ENCODE data around the gene PTPN14.

PTPN14 gene

GRCh38 chr1:214427871-214428277 lies 123.5 kb downstream of the PTPN14 start:
- DNase-seq (ENCODE audit: low read depth in 2 of 2), result peak; percentile 25 to 27

GRCh38 chr1:214426426-214426812 lies 125.0 kb downstream of the PTPN14 start:
- no peak for DNase-seq (ENCODE audit: low read depth in 2 of 2)

- no peak for DNase-seq (ENCODE audit: low read depth in 2 of 2)
These were observed 125.5 kb downstream of the PTPN14 start for GRCh38 chr1:214425716-214426425.

- no peak for DNase-seq (ENCODE audit: low read depth in 2 of 2)
These were observed 126.3 kb downstream of the PTPN14 start for GRCh38 chr1:214425101-214425500.

GRCh38 chr1:214423045-214423444 lies 128.4 kb downstream of the PTPN14 start:
- no peak for DNase-seq (ENCODE audit: low read depth in 2 of 2)

GRCh38 chr1:214422137-214422671 lies 129.2 kb downstream of the PTPN14 start:
- no peak for DNase-seq (ENCODE audit: low read depth in 2 of 2)

- DNase-seq (ENCODE audit: low read depth in 2 of 2), result no peak
These were observed 130.6 kb downstream of the PTPN14 start for GRCh38 chr1:214420833-214421232.

GRCh38 chr1:214420341-214420740 lies 131.1 kb downstream of the PTPN14 start:
- DNase-seq (ENCODE audit: low read depth in 2 of 2), result no peak

- no peak for DNase-seq (ENCODE audit: low read depth in 2 of 2)
These were observed 131.8 kb downstream of the PTPN14 start for GRCh38 chr1:214419650-214420049.

GRCh38 chr1:214418391-214418790 lies 133.0 kb downstream of the PTPN14 start:
- no peak for DNase-seq (ENCODE audit: low read depth in 2 of 2)

- no peak for DNase-seq (ENCODE audit: low read depth in 2 of 2)
These were observed 133.7 kb downstream of the PTPN14 start for GRCh38 chr1:214417545-214418210.

GRCh38 chr1:214416858-214417257 lies 134.5 kb downstream of the PTPN14 start:
- DNase-seq (ENCODE audit: low read depth in 2 of 2), result no peak

GRCh38 chr1:214416417-214416816 lies 135.0 kb downstream of the PTPN14 start:
- DNase-seq (ENCODE audit: low read depth in 2 of 2), result no peak

- no peak for DNase-seq (ENCODE audit: low read depth in 2 of 2)
These were observed 136.3 kb downstream of the PTPN14 start for GRCh38 chr1:214415131-214415530.

- no peak for DNase-seq (ENCODE audit: low read depth in 2 of 2)
These were observed 136.7 kb downstream of the PTPN14 start for GRCh38 chr1:214414691-214415090.

GRCh38 chr1:214413315-214413714 lies 138.1 kb downstream of the PTPN14 start:
- no peak for DNase-seq (ENCODE audit: low read depth in 2 of 2)

GRCh38 chr1:214404571-214405213 lies 146.7 kb downstream of the PTPN14 start:
- no peak for DNase-seq (ENCODE audit: low read depth in 2 of 2)

- no peak for DNase-seq (ENCODE audit: low read depth in 2 of 2)
These were observed 147.2 kb downstream of the PTPN14 start for GRCh38 chr1:214404154-214404553.

GRCh38 chr1:214403431-214403830 lies 148.0 kb downstream of the PTPN14 start:
- DNase-seq (ENCODE audit: low read depth in 2 of 2), result no peak

GRCh38 chr1:214402613-214403083 lies 148.8 kb downstream of the PTPN14 start:
- no peak for DNase-seq (ENCODE audit: low read depth in 2 of 2)

GRCh38 chr1:214401666-214402065 lies 149.7 kb downstream of the PTPN14 start:
- DNase-seq (ENCODE audit: low read depth in 2 of 2), result no peak

GRCh38 chr1:214400131-214400530 lies 151.3 kb downstream of the PTPN14 start:
- DNase-seq (ENCODE audit: low read depth in 2 of 2), result no peak

- DNase-seq (ENCODE audit: low read depth in 2 of 2), result no peak
These were observed 152.9 kb downstream of the PTPN14 start for GRCh38 chr1:214398490-214398889.
